Activated T-helper 1 cell treated with anti-CD3 and anti-CD28 coated beads, Interleukin-2, amount 50 U/mL, for 16 hours (primary cell): ENCODE results near the gene SLC35E4.
A peak's percentile ranks its signal among the peaks of the same experiment; 100 is the strongest.

ENCODE experiments used
- DNase-seq, 2 donors: peaks; one replicate each; pipeline ENCODE4 v3.0.0-alpha.2; 2020; ENCODE audit warnings: low read depth in 1 of 2, low spot score in 1 of 2

Gene SLC35E4

DNA sequence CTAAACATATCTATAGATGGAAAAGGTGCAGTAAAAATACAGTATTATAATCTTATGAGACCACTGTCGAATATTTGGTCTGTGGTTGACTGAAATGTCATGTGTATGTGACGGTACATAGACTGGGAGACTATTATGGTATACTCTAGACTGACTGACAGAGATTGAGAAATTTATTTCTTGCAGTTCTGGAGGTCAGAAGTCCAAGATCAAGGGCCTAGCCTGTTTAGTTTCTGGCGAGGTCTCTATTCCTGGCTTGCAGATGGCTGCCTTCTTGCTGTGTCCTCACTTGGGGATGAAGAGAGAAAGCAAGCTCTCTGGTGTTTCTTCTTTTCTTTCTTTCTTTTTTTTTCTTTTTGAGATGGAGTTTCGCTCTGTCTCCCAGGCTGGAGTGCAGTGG lies 51.8 kb downstream of the SLC35E4 start:
- no peak for DNase-seq

- no peak for DNase-seq
Measured at GRCh38 chr22:30689622-30690021, 54.0 kb downstream of the SLC35E4 start.

GRCh38 chr22:30691204-30691603 lies 55.6 kb downstream of the SLC35E4 start:
- DNase-seq: no peak

DNA sequence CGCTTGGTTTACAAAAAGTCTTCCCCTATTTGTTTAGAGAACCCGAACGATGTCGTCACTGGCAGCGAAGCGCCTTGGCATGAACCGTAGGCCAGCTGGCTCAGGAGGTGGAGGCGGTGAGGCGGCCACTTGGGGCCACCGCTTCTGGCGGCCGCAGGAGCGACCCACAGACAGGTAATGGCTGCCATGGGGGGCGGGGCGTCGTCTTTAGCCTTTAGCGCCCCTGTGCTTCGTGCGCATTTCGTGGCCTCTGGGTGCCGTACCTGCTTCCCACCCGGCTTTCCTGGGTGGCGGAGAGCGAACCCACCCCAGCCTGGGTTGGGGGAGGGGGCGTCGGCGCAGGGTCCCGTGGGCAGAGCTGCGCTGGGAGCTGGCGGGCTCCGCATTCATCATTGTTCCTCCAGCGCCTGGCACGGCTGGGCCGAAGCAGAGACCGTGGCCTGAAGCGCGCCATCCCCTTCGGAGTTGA lies 58.6 kb downstream of the SLC35E4 start:
- DNase-seq: peak; percentile 17 to 27

GRCh38 chr22:30694640-30695350 lies 59.2 kb downstream of the SLC35E4 start, which contains the start of gene OSBP2:
OSBP2 (plus strand) TSS chr22:30694874; CDS start chr22:30694910, 36 bp downstream.
- DNase-seq: peak; percentile 6 to 20

GRCh38 chr22:30695351-30695851 lies 59.8 kb downstream of the SLC35E4 start:
- DNase-seq: no peak

DNA sequence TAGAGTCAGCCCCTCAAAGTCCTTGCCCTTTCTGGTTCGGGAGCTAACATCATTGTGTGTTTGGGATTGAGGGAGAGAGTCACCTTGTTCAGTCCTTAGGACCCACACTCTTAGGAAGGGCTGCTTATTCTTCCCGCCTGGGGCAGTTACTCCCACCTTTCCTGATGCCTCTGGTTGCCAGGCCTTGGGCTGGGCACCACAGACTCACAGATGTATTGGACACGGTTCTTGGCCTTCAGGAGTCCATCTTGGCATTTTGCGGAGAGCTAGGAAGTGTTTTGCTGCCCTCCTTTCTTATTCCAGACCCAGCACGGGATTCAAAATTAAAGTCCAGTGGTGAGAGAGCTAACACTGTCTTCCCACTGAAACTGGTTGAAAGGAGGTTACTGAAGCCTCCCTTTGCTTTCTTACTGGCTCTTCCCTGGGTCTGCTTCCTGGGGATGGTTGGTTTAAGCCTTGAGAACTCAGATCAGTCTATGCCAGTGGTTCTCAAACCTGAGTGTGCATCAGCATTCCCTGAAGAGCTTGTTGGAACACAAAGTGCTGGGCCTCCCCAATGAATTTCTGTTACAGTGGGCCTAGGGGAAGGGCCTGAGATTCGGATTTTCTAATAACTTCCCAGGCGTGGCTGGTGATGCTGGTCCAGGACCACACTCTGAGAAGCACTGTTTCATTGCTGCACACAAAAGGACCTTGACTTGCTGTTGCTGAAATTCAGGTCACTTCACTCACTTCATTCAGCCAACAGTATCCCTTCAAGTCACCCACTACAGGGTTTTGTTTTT lies 60.5 kb downstream of the SLC35E4 start:
- DNase-seq: no peak
